Breast epithelium (tissue), 4 donors: ENCODE data around the gene NSUN2. TPM values are rescaled to one million over a fixed set of nuclear protein-coding genes. Genes with fewer than 3 reads are reported as not detected.

Experiments used
- DNase-seq, 2 donors: peaks; one replicate each; pipeline ENCODE4 v3.0.0-alpha.2; 2019; ENCODE audit warnings: low spot score in 2 of 2
- H3K27ac ChIP-seq, 2 donors: fragments of 200-600 bp; sonication (generic) in 1 of 2; one replicate each; pipeline ENCODE4 v1.5.1; 2016 to 2019; ENCODE audit warnings: mild to moderate bottlenecking in 1 of 2
- H3K27me3 ChIP-seq, 2 donors: fragments of 200-600 bp; sonication (generic) in 1 of 2; one replicate each; pipeline versions ENCODE4 v1.5.1 to v1.6.0; 2017 to 2019; ENCODE audit warnings: control low read depth in 1 of 2, mild to moderate bottlenecking in 1 of 2
- H3K36me3 ChIP-seq: fragments of 200-600 bp; one replicate; pipeline ENCODE4 v1.5.1; 2019
- H3K4me1 ChIP-seq, 2 donors: fragments of 200-600 bp; sonication (generic); one replicate each; pipeline ENCODE4 v1.5.1; 2016 to 2019; ENCODE audit warnings: control low read depth in 1 of 2
- H3K4me3 ChIP-seq, 3 donors: fragments of 200-600 bp; sonication (generic); 1 replicate in 2 of 3; 2 replicates in 1 of 3; pipeline ENCODE4 v1.5.1; 2016 to 2019; ENCODE audit warnings: mild to moderate bottlenecking in 3 of 3, moderate library complexity in 2 of 3
- H3K9me3 ChIP-seq, 2 donors: fragments of 200-600 bp; sonication (generic) in 1 of 2; one replicate each; pipeline ENCODE4 v1.5.1; 2016 to 2019; ENCODE audit warnings: control low read depth in 1 of 2
- POLR2A ChIP-seq: fragments of 450-650 bp; IDR thresholded peaks from one replicate; pipeline ENCODE4 v1.6.1; 2016; ENCODE audit warnings: antibody characterized with exemption, mild to moderate bottlenecking, moderate library complexity
- POLR2AphosphoS5 ChIP-seq, 3 donors: sonication (generic); formaldehyde crosslinking; IDR thresholded peaks; one replicate each; pipeline ENCODE4 v1.6.1; 2017; ENCODE audit warnings: antibody characterized with exemption in 3 of 3
- intact Hi-C: fragments of 100-400 bp; cut with DNase I; formaldehyde crosslinking; loops from one replicate; pipeline ENCODE4 v1.15.1; 2023; ENCODE audit warnings: low total_unique reads
- total RNA-seq, 3 donors: library from RNA; depleted of rRNA; stranded (reverse); fragments of >200 nt; gene quantifications; one replicate each; pipeline ENCODE4 v1.1.0, GENCODE V29; 2016
- TF ChIP-seq, protein P1 (sequence below), 3 donors: fragments of 450-650 bp; IDR thresholded peaks; one replicate each; pipeline ENCODE4 v1.5.1; 2016 to 2017; ENCODE audit warnings: antibody characterized with exemption in 3 of 3, mild to moderate bottlenecking in 3 of 3, moderate library complexity in 3 of 3

The NSUN2 gene
- total RNA-seq, 3 donors from 2014 or later = 36.8 to 58.7 (median 55.6) TPM

DNA sequence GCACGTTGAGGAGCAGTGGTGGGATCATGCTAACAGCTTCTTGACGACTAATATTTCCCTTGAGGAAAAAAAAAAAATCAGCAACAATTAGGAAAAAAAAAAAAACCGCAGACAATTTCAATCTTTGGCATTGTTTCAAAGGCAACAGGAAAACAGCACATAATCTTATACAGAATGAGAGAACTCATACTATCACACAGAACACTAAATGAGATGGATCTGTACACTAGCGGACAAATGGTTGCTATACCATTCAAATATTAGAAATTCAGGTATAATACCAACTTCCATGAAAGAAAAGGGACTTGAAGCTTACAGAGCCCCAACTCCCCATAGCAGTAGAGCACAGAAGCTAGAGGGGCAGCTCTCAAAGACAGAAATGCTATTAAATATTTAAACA lies 9.6 kb downstream of the NSUN2 start:
- Histone ChIP-seq H3K36me3 (peaks cover 7% of the 10 kb centered on the region), H3K9me3 (peaks cover 0 to 5% of the 10 kb centered on the region in 2 donors), H3K27ac (no peak overlapping the region), H3K4me3 (no peak overlapping the region), H3K4me1 (no peaks in the 10 kb centered on the region), H3K27me3 (no peaks in the 10 kb centered on the region)
- intact Hi-C loops = no loop called here
- no peak for DNase-seq
- TF ChIP-seq, protein P1, sequence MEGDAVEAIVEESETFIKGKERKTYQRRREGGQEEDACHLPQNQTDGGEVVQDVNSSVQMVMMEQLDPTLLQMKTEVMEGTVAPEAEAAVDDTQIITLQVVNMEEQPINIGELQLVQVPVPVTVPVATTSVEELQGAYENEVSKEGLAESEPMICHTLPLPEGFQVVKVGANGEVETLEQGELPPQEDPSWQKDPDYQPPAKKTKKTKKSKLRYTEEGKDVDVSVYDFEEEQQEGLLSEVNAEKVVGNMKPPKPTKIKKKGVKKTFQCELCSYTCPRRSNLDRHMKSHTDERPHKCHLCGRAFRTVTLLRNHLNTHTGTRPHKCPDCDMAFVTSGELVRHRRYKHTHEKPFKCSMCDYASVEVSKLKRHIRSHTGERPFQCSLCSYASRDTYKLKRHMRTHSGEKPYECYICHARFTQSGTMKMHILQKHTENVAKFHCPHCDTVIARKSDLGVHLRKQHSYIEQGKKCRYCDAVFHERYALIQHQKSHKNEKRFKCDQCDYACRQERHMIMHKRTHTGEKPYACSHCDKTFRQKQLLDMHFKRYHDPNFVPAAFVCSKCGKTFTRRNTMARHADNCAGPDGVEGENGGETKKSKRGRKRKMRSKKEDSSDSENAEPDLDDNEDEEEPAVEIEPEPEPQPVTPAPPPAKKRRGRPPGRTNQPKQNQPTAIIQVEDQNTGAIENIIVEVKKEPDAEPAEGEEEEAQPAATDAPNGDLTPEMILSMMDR (IDR thresholded peaks at IDR 0.05) = no peak
- TF ChIP-seq POLR2AphosphoS5 (IDR thresholded peaks at IDR 0.05) (no peak), POLR2A (no peak)

DNA sequence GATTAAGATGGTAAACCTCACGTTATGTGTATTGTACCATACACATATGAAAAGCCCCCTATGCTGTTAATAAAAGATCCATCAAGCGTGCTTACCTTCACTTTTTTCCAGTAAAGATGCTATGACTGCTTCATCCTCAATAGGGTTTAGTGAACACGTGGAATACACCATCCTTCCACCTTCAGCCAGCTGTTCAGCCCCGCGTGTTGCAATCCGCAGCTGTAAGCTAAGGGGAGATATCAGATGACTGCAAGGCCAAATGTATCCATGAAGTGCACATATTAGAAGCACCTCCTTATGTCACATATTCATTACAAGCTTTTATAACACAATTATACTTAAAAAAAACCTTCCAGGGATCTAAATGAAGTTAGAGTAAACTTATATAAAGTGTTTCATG lies 16.2 kb downstream of the NSUN2 start:
- H3K27ac ChIP-seq = no peak overlapping the region
- H3K9me3 ChIP-seq = no peaks in the 10 kb centered on the region
- H3K27me3 ChIP-seq = no peaks in the 10 kb centered on the region
- DNase-seq = no peak
- H3K4me1 ChIP-seq = no peaks in the 10 kb centered on the region
- H3K4me3 ChIP-seq = no peak overlapping the region
- peaks cover 14% of the 10 kb centered on the region for H3K36me3 ChIP-seq
- intact Hi-C loops = no loop called here
- TF ChIP-seq, protein P1 (IDR thresholded peaks at IDR 0.05) = no peak
- TF ChIP-seq POLR2A = no peak

DNA sequence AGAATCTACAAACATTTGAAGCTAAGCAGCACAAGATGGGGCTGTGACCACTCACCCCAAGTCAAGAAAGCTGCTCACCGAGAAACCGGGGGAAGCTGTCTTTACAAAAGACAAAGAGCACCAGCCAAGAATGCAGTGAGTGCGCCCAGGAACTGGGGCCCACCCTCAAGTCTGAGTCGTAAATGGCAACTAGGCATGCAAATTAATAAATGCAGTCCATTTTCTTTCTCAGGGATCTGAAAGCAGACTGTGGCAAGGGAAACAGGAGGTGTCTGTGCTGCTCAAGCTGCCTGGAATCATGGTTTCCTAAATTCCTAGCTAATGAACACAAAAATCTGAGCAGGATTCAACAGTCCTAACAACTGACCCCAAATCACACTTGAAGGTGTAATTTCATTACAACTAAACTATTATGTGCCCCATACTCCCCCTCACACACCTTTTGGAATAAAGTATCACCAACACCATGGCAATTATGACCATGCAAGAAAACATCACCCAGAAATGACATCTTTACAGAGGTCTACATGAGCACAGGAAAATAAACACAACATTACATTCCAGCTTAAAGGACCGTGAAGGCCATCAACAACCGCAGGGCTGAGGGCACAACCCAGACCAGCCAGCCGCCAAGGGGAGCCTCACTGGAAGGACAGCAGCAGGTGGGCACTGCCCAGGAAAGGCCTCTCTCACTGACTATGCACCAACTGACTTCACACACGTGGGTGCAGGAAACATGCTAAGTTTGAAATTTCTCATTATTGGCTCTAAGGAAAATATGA lies 17.6 kb downstream of the NSUN2 start:
- H3K36me3 ChIP-seq = peaks cover 14% of the 10 kb centered on the region
- no peak for DNase-seq
- H3K9me3 ChIP-seq = no peaks in the 10 kb centered on the region
- TF ChIP-seq POLR2A (no peak), POLR2AphosphoS5 (IDR thresholded peaks at IDR 0.05) (no peak)
- TF ChIP-seq, protein P1 (IDR thresholded peaks at IDR 0.05) = no peak
- no peaks in the 10 kb centered on the region for H3K4me1 ChIP-seq
- no peak overlapping the region for H3K4me3 ChIP-seq
- H3K27me3 ChIP-seq = no peaks in the 10 kb centered on the region
- intact Hi-C loops = no loop called here
- H3K27ac ChIP-seq = no peak overlapping the region

DNA sequence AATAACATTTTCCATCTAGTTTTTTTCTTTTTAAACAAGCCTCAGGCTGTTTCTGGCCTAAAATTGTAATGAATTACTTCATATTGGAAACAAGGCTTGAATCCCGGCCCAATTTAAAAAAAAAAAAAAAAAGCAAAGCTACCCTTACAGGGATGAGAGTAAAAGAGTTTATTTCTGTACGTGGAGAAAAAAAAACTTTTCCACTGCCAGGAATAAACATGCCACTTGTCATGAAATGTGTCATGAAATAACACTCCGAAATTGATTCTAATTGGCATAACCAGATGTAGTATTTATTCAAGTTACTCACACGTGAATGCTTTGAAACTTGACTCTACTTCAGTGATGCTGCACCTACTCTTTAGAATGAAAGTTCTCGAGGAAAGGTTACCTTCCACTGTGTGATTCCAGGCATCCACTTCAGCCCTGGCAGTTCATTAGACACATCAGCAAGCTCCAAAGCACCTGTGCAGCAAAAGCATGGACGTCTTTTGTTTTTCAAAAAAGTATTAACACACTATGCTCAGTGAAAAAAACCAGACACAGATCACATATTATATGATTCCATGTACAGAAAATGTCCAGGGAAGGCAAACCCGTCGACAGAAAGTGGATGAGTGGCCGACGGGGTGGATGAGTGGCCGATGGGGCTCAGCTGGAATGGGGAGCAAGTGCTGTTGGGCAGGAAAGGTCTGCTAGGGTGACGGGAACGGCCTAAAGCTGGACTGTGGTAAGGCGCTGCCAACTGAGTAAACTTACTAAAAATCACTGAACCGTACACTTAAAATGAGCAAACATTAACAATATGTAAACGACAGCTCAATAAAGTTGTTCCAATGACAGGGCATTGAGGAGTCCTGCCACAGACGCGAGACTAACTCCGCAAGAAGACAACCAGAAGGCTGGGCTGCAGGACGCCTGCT lies 21.2 kb downstream of the NSUN2 start:
- DNase-seq = no peak
- no peaks in the 10 kb centered on the region for H3K4me1 ChIP-seq
- H3K4me3 ChIP-seq = no peak overlapping the region
- no peaks in the 10 kb centered on the region for H3K9me3 ChIP-seq
- no peak overlapping the region for H3K27ac ChIP-seq
- peaks cover 12% of the 10 kb centered on the region for H3K36me3 ChIP-seq
- no peak for TF ChIP-seq POLR2AphosphoS5 (IDR thresholded peaks at IDR 0.05)
- no peak for TF ChIP-seq POLR2A
- TF ChIP-seq, protein P1 (IDR thresholded peaks at IDR 0.05) = no peak
- intact Hi-C loops = no loop called here
- no peaks in the 10 kb centered on the region for H3K27me3 ChIP-seq

DNA sequence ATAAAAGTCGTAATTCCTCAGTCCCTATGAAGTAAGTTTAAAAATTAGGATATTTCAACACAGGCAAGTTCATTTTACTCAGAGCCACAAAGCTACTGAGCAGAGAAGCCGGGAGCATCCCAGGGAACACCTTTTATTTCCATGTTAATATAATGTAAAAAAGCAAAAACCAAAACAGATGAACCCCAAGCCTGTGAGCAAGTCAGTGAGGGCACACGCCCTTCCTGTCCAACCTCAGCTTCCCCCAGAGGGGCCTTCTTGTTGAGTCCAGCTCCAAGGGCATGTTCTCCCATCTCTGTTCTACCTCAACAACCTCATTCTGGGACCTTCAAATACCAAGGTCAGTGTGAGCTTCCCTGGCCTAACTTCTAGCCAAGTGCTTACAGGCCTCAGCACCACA lies 24.8 kb downstream of the NSUN2 start:
- Histone ChIP-seq H3K4me1 (no peaks in the 10 kb centered on the region), H3K36me3 (peaks cover 17% of the 10 kb centered on the region), H3K27me3 (no peaks in the 10 kb centered on the region), H3K27ac (no peak overlapping the region), H3K4me3 (no peak overlapping the region), H3K9me3 (no peaks in the 10 kb centered on the region)
- intact Hi-C loops = no loop called here
- no peak for TF ChIP-seq POLR2AphosphoS5 (IDR thresholded peaks at IDR 0.05)
- no peak for TF ChIP-seq POLR2A
- TF ChIP-seq, protein P1 (IDR thresholded peaks at IDR 0.05) = no peak
- DNase-seq = no peak
